ENCODE measurements around the gene TTC3.

DNA sequence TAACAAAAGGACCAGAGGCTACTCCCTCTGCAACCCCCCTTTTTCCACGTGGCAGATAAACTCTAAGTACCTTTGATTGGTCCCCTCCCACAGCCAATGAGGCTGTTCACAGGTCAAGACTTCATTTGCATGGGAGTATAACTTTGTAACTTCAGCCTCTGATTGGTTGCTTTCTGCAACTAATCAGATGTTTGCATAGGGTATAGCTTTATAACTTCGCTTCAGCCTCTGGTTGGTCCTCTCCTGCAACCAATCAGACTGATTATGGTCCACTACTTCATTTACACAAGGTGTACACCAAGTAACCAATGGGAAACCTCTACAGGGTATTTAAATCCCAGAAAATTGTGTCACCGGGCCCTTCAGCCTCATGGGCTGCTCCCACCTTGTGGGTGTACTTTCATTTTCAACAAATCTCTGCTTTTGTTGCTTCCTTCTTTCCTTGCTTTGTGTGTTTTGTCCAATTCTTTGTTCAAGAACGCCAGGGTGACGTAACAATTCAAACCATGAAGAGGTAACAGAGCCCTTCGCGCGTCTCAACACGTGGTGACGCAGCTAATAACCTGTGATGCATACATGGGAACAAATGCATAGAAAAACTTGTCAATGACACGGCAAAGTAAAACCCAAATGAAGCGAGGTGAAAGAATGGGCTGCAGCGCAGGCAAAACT lies 146.8 kb downstream of the TTC3 start:
- TF ChIP-seq ZBTB1 (tag by site-specific recombination; IDR thresholded peaks at IDR 0.05) (no peak), ZNF747 (tag by site-specific recombination; IDR thresholded peaks at IDR 0.05) (no peak), ZNF132 (tag by site-specific recombination; IDR thresholded peaks at IDR 0.05; ENCODE audit: borderline replicate concordance) (no peak), ZBTB8A (tag by site-specific recombination; IDR thresholded peaks at IDR 0.05) (no peak), FEZF1 (tag by site-specific recombination; IDR thresholded peaks at IDR 0.05) (no peak), ZNF433 (tag by site-specific recombination; IDR thresholded peaks at IDR 0.05; ENCODE audit: low read depth) (no peak), RBAK (tag by site-specific recombination; IDR thresholded peaks at IDR 0.05) (no peak), GLI4 (tag by site-specific recombination; IDR thresholded peaks at IDR 0.05) (no peak), YY2 (tag by site-specific recombination; IDR thresholded peaks at IDR 0.05) (no peak)
- TF ChIP-seq, protein P1, sequence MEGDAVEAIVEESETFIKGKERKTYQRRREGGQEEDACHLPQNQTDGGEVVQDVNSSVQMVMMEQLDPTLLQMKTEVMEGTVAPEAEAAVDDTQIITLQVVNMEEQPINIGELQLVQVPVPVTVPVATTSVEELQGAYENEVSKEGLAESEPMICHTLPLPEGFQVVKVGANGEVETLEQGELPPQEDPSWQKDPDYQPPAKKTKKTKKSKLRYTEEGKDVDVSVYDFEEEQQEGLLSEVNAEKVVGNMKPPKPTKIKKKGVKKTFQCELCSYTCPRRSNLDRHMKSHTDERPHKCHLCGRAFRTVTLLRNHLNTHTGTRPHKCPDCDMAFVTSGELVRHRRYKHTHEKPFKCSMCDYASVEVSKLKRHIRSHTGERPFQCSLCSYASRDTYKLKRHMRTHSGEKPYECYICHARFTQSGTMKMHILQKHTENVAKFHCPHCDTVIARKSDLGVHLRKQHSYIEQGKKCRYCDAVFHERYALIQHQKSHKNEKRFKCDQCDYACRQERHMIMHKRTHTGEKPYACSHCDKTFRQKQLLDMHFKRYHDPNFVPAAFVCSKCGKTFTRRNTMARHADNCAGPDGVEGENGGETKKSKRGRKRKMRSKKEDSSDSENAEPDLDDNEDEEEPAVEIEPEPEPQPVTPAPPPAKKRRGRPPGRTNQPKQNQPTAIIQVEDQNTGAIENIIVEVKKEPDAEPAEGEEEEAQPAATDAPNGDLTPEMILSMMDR (tag by site-specific recombination; IDR thresholded peaks at IDR 0.05) = no peak
- TF ChIP-seq, protein P2, sequence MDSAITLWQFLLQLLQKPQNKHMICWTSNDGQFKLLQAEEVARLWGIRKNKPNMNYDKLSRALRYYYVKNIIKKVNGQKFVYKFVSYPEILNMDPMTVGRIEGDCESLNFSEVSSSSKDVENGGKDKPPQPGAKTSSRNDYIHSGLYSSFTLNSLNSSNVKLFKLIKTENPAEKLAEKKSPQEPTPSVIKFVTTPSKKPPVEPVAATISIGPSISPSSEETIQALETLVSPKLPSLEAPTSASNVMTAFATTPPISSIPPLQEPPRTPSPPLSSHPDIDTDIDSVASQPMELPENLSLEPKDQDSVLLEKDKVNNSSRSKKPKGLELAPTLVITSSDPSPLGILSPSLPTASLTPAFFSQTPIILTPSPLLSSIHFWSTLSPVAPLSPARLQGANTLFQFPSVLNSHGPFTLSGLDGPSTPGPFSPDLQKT (IDR thresholded peaks at IDR 0.05; ENCODE audit: borderline replicate concordance, low read depth, low read length) = no peak
- TF ChIP-seq, protein P3, sequence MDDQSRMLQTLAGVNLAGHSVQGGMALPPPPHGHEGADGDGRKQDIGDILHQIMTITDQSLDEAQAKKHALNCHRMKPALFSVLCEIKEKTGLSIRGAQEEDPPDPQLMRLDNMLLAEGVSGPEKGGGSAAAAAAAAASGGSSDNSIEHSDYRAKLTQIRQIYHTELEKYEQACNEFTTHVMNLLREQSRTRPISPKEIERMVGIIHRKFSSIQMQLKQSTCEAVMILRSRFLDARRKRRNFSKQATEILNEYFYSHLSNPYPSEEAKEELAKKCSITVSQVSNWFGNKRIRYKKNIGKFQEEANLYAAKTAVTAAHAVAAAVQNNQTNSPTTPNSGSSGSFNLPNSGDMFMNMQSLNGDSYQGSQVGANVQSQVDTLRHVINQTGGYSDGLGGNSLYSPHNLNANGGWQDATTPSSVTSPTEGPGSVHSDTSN (CRISPR knock-in tag; IDR thresholded peaks at IDR 0.05) = no peak
